Measurements from ENCODE around the gene PRLH.
A peak's percentile ranks its signal among the peaks of the same experiment; 100 is the strongest.
"Not testable (repeated sequence)": the region's sequence is repeated elsewhere in the genome, so short reads cannot be mapped to it uniquely, and the experiment has no call there.

The PRLH gene

GRCh38 chr2:237594514-237594871, 28.1 kb downstream of the PRLH start:
- ATAC-seq (no peak), DNase-seq (no peak)
- H3K27me3 Mint-ChIP-seq: no peaks in the 10 kb centered on the region
- H3K36me3 Mint-ChIP-seq (ENCODE audit: low read depth): no peaks in the 10 kb centered on the region
- peaks cover 9% of the 10 kb centered on the region for H3K4me1 Mint-ChIP-seq
- no peak overlapping the region for H3K4me3 Mint-ChIP-seq
- no peak overlapping the region for H3K27ac Mint-ChIP-seq
- no peaks in the 10 kb centered on the region for H3K9me3 Mint-ChIP-seq

- H3K27me3 Mint-ChIP-seq; H3K36me3 Mint-ChIP-seq (ENCODE audit: low read depth); H3K4me3 Mint-ChIP-seq; H3K27ac Mint-ChIP-seq; ATAC-seq; H3K4me1 Mint-ChIP-seq; H3K9me3 Mint-ChIP-seq; DNase-seq: not testable (repeated sequence)
Measured at GRCh38 chr2:237595829-237596519, 29.6 kb downstream of the PRLH start.

GRCh38 chr2:237596520-237597195, 30.3 kb downstream of the PRLH start:
- H3K4me3 Mint-ChIP-seq: no peak overlapping the region
- H3K36me3 Mint-ChIP-seq (ENCODE audit: low read depth): no peaks in the 10 kb centered on the region
- no peak overlapping the region for H3K27ac Mint-ChIP-seq
- no peaks in the 10 kb centered on the region for H3K9me3 Mint-ChIP-seq
- peaks cover 2% of the 10 kb centered on the region for H3K4me1 Mint-ChIP-seq
- no peak for ATAC-seq
- no peak for DNase-seq
- no peaks in the 10 kb centered on the region for H3K27me3 Mint-ChIP-seq

- Mint-ChIP-seq H3K36me3 (ENCODE audit: low read depth) (no peaks in the 10 kb centered on the region), H3K4me3 (no peak overlapping the region), H3K27me3 (no peaks in the 10 kb centered on the region), H3K27ac (no peak overlapping the region), H3K9me3 (no peaks in the 10 kb centered on the region), H3K4me1 (no peaks in the 10 kb centered on the region)
- DNase-seq (no peak), ATAC-seq (no peak)
Measured at GRCh38 chr2:237597196-237598145, 31.1 kb downstream of the PRLH start.

GRCh38 chr2:237598468-237599208, 32.3 kb downstream of the PRLH start:
- Mint-ChIP-seq H3K36me3 (ENCODE audit: low read depth) (no peaks in the 10 kb centered on the region), H3K27me3 (no peaks in the 10 kb centered on the region), H3K4me1 (peaks cover 10% of the 10 kb centered on the region), H3K9me3 (no peaks in the 10 kb centered on the region), H3K27ac (no peak overlapping the region), H3K4me3 (no peak overlapping the region)
- ATAC-seq: no peak
- no peak for DNase-seq

- Mint-ChIP-seq H3K4me3 (no peak overlapping the region), H3K27ac (no peak overlapping the region), H3K4me1 (peaks cover 16% of the 10 kb centered on the region), H3K36me3 (ENCODE audit: low read depth) (no peaks in the 10 kb centered on the region), H3K27me3 (no peaks in the 10 kb centered on the region), H3K9me3 (no peaks in the 10 kb centered on the region)
- ATAC-seq: no peak
- no peak for DNase-seq
Measured at GRCh38 chr2:237599465-237600110, 33.2 kb downstream of the PRLH start.

- no peak overlapping the region for H3K27ac Mint-ChIP-seq
- ATAC-seq: no peak
- no peaks in the 10 kb centered on the region for H3K27me3 Mint-ChIP-seq
- no peak for DNase-seq
- H3K36me3 Mint-ChIP-seq (ENCODE audit: low read depth): no peaks in the 10 kb centered on the region
- H3K4me1 Mint-ChIP-seq: peaks cover 16% of the 10 kb centered on the region
- H3K9me3 Mint-ChIP-seq: no peaks in the 10 kb centered on the region
- H3K4me3 Mint-ChIP-seq: no peak overlapping the region
Measured at GRCh38 chr2:237600205-237600846, 34.0 kb downstream of the PRLH start.

GRCh38 chr2:237601453-237602116, 35.2 kb downstream of the PRLH start:
- Mint-ChIP-seq H3K4me3 (no peak overlapping the region), H3K4me1 (peaks cover 16% of the 10 kb centered on the region), H3K36me3 (ENCODE audit: low read depth) (no peaks in the 10 kb centered on the region), H3K27me3 (no peaks in the 10 kb centered on the region), H3K9me3 (no peaks in the 10 kb centered on the region), H3K27ac (no peak overlapping the region)
- no peak for ATAC-seq
- no peak for DNase-seq

GRCh38 chr2:237602409-237602808, 36.0 kb downstream of the PRLH start:
- peaks cover 16% of the 10 kb centered on the region for H3K4me1 Mint-ChIP-seq
- H3K4me3 Mint-ChIP-seq: no peak overlapping the region
- H3K36me3 Mint-ChIP-seq (ENCODE audit: low read depth): no peaks in the 10 kb centered on the region

GRCh38 chr2:237603049-237603717, 36.8 kb downstream of the PRLH start:
- DNase-seq (no peak), ATAC-seq (no peak)
- Mint-ChIP-seq H3K4me3 (no peak overlapping the region), H3K4me1 (peaks cover 16% of the 10 kb centered on the region), H3K27me3 (no peaks in the 10 kb centered on the region), H3K27ac (peak overlapping the region; percentile 67), H3K36me3 (ENCODE audit: low read depth) (no peaks in the 10 kb centered on the region), H3K9me3 (no peaks in the 10 kb centered on the region)

More at GRCh38 chr2:237602409-237602808, 36.0 kb downstream of the PRLH start:
- peak overlapping the region; percentile 67 for H3K27ac Mint-ChIP-seq
- ATAC-seq (no peak), DNase-seq (no peak)
- H3K9me3 Mint-ChIP-seq: no peaks in the 10 kb centered on the region
- no peaks in the 10 kb centered on the region for H3K27me3 Mint-ChIP-seq

- Mint-ChIP-seq H3K4me3 (no peak overlapping the region), H3K4me1 (peaks cover 16% of the 10 kb centered on the region), H3K9me3 (no peaks in the 10 kb centered on the region), H3K36me3 (ENCODE audit: low read depth) (no peaks in the 10 kb centered on the region), H3K27ac (peak overlapping the region; percentile 67), H3K27me3 (no peaks in the 10 kb centered on the region)
- ATAC-seq (peak; percentile 61), DNase-seq (peak; percentile 40)
Measured at GRCh38 chr2:237603718-237604362, 37.5 kb downstream of the PRLH start.

- DNase-seq (no peak), ATAC-seq (no peak)
- Mint-ChIP-seq H3K4me3 (no peak overlapping the region), H3K27ac (no peak overlapping the region), H3K36me3 (ENCODE audit: low read depth) (no peaks in the 10 kb centered on the region), H3K27me3 (no peaks in the 10 kb centered on the region), H3K9me3 (no peaks in the 10 kb centered on the region), H3K4me1 (peaks cover 16% of the 10 kb centered on the region)
Measured at GRCh38 chr2:237604391-237604790, 38.0 kb downstream of the PRLH start.

Data from activated naive CD8-positive, alpha-beta T cell treated with anti-CD3 and anti-CD28 coated beads, Interleukin-2, amount 50 U/mL, for 24 hours (primary cell).